ENCODE data around the gene RNPS1. TPM values are rescaled to one million over a fixed set of nuclear protein-coding genes. Genes with fewer than 3 reads are reported as not detected.

RNPS1 gene
- total and polyA plus RNA-seq, 3 donors from 2014 or later, result 197 to 294 (median 261) TPM

- TF ChIP-seq POLR2A (IDR thresholded peaks at IDR 0.05) (no peak), CTCF (IDR thresholded peaks at IDR 0.05) (no peak)
- intact Hi-C loops (cut with DNase I; ENCODE audit: low total_unique reads), result no loop called here
- WGBS, 2 donors, result 84 to 89% methylated on average over 9 to 20 of the region's 21 CpGs
- DNase-seq, result no peak
- peaks cover 10% of the 10 kb centered on the region for H3K4me1 ChIP-seq
- no peaks in the 10 kb centered on the region for H3K36me3 ChIP-seq (ENCODE audit: low read depth, missing control alignments)
- H3K27me3 ChIP-seq, result no peaks in the 10 kb centered on the region
- H3K9me3 ChIP-seq, result no peaks in the 10 kb centered on the region
- H3K4me3 ChIP-seq, result no peak overlapping the region
- no peak overlapping the region for H3K27ac ChIP-seq
Observed at GRCh38 chr16:2295056-2295798, 27.3 kb upstream of the RNPS1 start.

- TF ChIP-seq POLR2A (IDR thresholded peaks at IDR 0.05) (no peak), CTCF (IDR thresholded peaks at IDR 0.05) (no peak)
- no peak overlapping the region for H3K27ac ChIP-seq
- intact Hi-C loops (cut with DNase I; ENCODE audit: low total_unique reads), result no loop called here
Observed at GRCh38 chr16:2292221-2292620, 24.3 kb upstream of the RNPS1 start.

GRCh38 chr16:2289282-2289681 is 21.4 kb upstream of the RNPS1 start:
- Histone ChIP-seq H3K27me3 (no peaks in the 10 kb centered on the region), H3K4me3 (no peak overlapping the region), H3K4me1 (no peaks in the 10 kb centered on the region), H3K36me3 (ENCODE audit: low read depth, missing control alignments) (no peaks in the 10 kb centered on the region), H3K9me3 (no peaks in the 10 kb centered on the region), H3K27ac (no peak overlapping the region)
- DNase-seq, result no peak
- intact Hi-C loops (cut with DNase I; ENCODE audit: low total_unique reads), result no loop called here
- WGBS, 2 donors, result 93 to 96% methylated on average over 21 to 23 of the region's 23 CpGs
- no peak for TF ChIP-seq POLR2A (IDR thresholded peaks at IDR 0.05)
- TF ChIP-seq CTCF (IDR thresholded peaks at IDR 0.05), result no peak

More at GRCh38 chr16:2292221-2292620, 24.3 kb upstream of the RNPS1 start:
- no peak for DNase-seq
- H3K4me1 ChIP-seq, result peaks cover 10% of the 10 kb centered on the region
- 95% methylated on average over 9 of the region's 9 CpGs for WGBS, 2 donors
- H3K27me3 ChIP-seq, result no peaks in the 10 kb centered on the region
- no peaks in the 10 kb centered on the region for H3K36me3 ChIP-seq (ENCODE audit: low read depth, missing control alignments)
- no peaks in the 10 kb centered on the region for H3K9me3 ChIP-seq
- H3K4me3 ChIP-seq, result no peak overlapping the region

- H3K27ac ChIP-seq, result no peak overlapping the region
- no peaks in the 10 kb centered on the region for H3K4me1 ChIP-seq
- 86 to 88% methylated on average over 2 to 8 of the region's 8 CpGs for WGBS, 2 donors
- H3K4me3 ChIP-seq, result no peak overlapping the region
- no peak for DNase-seq
- H3K9me3 ChIP-seq, result no peaks in the 10 kb centered on the region
- intact Hi-C loops (cut with DNase I; ENCODE audit: low total_unique reads), result no loop called here
- H3K27me3 ChIP-seq, result no peaks in the 10 kb centered on the region
- TF ChIP-seq CTCF (IDR thresholded peaks at IDR 0.05) (no peak), POLR2A (IDR thresholded peaks at IDR 0.05) (no peak)
- H3K36me3 ChIP-seq (ENCODE audit: low read depth, missing control alignments), result no peaks in the 10 kb centered on the region
Observed at GRCh38 chr16:2288726-2289125, 20.8 kb upstream of the RNPS1 start.

All from testis (tissue), 3 donors.